Endometrium (tissue), 2 donors: ENCODE data around the gene LAMA2.
A peak's percentile ranks its signal among the peaks of the same experiment; 100 is the strongest.

Experiments used
- FAIRE-seq: peaks from 2 replicates; lab custom pipeline; 2012; peaks lifted over from hg19 to GRCh38; lab: Jason Lieb, UNC
- donor health status: control.
- donor health status: control.

Gene LAMA2

GRCh38 chr6:129309154-129309553, 426.2 kb downstream of the LAMA2 start:
- no peak for FAIRE-seq

DNA sequence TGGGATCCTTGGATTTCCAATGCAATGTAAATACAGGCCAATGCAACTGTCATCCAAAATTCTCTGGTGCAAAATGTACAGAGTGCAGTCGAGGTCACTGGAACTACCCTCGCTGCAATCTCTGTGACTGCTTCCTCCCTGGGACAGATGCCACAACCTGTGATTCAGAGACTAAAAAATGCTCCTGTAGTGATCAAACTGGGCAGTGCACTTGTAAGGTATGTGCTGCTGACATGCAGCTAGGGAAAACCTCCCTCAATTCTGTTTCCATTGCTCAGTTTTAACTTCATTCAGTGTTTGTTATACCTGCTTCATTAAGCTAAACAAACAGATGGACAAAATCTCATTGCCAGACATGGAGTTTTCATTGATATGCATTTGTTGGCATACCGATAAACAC, 429.9 kb downstream of the LAMA2 start:
- no peak for FAIRE-seq

DNA sequence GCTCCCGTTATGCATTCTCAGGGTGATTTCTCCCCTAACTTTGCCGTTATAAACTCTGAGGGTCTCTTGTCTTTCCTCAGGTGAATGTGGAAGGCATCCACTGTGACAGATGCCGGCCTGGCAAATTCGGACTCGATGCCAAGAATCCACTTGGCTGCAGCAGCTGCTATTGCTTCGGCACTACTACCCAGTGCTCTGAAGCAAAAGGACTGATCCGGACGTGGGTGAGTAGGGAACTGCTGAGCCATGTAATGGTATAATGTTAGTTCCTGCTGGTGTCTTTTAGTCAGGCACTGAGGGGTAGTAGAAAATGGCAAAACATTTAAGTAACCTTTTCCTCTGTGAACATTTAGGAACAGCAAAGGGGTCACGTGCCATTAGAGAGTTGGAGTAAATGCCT, 431.6 kb downstream of the LAMA2 start:
- no peak for FAIRE-seq

DNA sequence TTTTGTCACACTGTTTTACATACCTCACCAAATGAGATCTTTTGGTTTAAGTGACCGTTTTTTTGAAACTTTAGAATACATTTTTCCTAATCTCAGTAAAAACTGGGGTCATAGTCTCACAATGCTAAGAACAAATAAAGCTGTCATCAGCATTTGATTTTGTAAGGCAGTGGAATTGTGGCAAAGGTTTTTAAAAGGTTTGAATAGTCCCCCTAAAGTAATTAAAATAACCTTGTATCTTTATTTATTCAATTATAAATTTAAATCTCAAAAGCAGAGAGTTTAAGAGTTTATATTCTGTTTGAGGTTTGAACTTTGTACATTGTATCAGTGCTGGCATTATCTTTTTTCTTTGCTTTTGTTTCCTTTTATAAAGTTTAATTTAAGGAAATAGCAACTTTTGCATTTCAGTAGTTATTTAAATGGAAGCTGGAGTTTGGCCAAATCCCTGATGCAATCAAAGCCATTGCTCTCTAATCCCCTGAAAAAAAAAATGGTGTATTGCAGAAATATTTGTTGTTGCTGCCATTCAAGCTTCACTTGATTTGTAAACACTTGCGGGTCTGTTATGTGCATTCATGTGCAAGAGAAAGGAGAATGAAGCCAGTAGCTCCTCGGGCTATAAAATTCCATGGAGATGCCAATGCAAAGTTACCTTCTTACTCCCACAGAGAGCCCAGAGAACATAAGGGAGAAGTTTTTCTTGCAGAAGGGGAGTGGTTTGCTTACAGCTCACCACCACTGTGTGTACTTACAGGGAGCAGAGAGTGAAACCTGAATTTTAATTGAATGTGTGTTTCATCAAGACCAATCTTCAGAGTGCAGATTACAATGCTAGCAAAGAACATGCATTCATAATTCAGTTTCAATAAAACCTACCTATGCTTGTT, 435.2 kb downstream of the LAMA2 start:
- FAIRE-seq, result no peak

DNA sequence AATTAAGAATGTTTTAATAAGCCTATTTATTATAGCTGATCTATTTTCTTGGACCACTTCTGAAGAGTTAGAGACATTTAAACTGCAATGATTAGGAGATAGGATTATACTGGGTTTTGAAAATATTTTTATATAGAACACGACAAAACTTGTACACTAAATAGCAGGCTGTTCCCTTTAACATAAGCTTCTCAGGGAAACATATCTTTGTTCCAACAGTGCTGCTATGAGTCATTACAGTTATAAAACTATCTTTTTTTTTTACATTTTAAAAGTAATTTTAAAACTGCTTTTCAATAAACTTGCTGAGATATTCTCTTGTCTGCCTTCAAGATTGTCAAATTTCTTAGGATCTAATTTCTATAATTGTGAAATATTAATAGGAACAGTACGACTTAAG, 438.0 kb downstream of the LAMA2 start:
- no peak for FAIRE-seq

DNA sequence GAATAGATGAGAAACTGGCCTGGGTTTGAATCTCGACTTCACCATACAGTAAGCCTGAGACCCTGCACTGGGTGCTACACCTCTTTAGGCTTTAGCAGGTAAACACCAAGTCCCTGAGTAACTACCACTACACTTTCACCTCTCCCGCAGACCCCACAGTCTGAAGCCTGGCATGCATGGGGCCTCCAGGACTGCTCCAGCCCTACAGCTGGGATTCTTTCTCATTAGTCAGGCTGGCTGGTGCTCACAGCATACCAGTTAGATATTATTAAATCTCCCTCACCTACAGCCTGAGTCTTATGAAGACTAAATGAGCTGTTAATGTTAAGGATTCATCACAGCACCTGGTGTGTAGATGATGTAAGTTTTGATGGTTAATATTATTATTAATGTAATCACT, 438.4 kb downstream of the LAMA2 start:
- no peak for FAIRE-seq

DNA sequence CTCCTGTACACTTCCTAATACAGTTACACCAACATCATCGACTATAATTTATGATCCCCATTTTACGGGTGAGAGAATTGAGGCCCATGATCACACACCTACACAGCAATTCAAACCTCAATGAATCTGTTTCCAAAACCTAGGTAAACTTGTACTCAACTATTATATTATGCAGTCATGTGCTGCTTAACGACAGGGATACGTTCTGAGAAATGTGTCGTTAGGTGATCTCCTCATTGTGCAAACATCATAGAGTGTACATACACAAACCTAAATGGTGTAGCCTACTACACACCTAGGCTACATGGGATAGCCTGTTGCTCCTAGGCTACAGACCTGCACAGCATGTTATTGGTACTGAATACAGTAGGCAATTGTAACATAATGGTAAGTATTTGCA, 441.4 kb downstream of the LAMA2 start:
- FAIRE-seq, result no peak

GRCh38 chr6:129329678-129330077, 446.7 kb downstream of the LAMA2 start:
- no peak for FAIRE-seq

- FAIRE-seq, result no peak
These were observed 448.7 kb downstream of the LAMA2 start for GRCh38 chr6:129331450-129332138.

DNA sequence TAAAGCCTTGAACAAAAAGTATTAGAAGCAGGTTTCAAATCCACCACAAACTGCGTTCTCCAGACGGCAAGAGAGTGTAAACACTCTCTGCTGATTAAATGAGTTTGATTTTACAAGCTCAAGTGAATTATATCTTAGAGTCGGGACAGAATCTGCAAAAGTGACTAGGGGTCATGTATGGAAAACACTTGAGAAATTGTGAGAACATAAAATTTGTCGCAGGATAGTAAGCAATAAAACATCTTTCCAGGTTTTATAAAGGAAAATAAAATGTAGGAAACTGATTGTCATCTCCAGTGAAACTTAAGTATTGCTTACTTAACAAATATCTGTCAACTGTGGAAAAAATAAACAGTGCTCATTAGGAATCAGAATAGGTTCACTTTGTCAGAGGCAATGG, 452.9 kb downstream of the LAMA2 start:
- no peak for FAIRE-seq

DNA sequence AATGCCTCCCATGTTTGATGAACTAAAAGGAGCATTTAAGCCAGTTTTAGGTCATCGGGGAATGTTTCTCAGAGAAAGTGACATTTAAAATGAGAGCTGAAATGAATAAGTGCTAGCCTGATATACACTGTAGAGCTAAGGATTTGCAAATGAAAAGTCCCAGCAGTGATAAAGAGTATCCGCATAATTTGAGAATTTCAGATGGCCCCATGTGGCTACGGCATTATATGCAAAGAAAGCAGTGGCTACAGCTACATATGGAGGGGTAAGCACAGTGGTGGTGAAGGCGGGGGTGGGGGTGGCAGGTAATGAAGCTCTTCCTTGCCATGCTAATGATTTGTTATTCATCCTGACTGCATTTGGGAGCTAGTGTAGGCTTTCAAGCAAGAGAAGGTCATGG, 455.7 kb downstream of the LAMA2 start:
- FAIRE-seq, result no peak

- FAIRE-seq, result no peak
These were observed 458.0 kb downstream of the LAMA2 start for GRCh38 chr6:129340983-129341382.

- no peak for FAIRE-seq
These were observed 459.3 kb downstream of the LAMA2 start for GRCh38 chr6:129342243-129342642.

DNA sequence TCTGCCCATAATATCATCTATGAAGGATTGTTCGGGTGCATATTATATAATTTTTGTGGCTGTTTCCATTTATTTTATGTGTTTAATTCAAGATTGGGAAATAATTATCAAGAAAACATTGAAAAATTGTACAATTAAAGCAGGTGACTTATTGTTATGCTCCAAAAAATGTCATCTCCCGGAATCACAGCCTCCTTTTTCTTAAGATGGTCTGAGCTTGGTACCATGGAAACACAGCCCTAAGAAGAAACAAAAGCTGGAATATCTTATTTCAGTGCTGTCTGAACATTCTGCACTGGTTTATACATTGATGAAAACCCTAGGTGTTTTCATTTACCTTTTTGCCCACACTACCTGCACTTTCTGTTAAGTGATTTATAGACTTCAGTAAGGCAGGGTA, 459.9 kb downstream of the LAMA2 start:
- no peak for FAIRE-seq

- FAIRE-seq, result no peak
These were observed 461.4 kb downstream of the LAMA2 start for GRCh38 chr6:129344379-129344778.

DNA sequence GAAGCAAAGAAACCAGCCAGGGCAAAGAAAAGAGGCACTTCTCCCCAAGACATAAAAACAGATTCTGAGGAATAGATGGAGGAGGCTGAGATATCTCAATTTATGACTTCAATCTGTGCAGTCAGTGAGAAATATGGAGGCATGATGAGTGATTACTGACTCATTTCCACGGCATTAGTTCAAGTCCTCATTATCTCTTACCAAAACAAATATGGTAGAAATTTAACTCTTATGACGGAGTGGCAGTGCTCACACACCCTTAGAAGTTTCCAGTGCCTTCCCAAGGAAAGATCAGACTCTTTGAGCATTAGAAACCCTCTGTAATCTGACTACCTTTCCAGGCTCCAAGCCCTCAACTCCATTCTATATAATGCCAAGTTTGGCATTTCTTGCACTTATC, 463.0 kb downstream of the LAMA2 start:
- FAIRE-seq, result no peak

DNA sequence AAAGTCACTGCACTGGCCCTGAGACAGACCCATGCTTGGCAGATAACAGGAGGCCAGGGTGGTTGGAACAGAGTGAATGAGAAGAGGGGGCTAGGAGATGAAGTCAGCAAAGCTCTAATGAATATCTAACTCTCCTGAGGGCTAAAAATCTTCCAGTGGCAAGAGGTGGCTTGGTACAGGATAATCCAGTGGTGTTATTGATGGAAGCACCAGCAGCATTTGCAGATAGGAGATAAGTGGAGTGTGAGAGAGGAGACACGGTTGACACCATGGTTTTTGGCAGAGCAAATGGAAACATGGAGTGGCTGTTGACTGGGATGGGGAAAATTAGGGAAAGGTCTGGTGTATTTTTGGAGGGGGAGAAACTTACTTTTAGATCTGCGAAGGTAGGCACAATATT, 464.0 kb downstream of the LAMA2 start:
- FAIRE-seq, result no peak

DNA sequence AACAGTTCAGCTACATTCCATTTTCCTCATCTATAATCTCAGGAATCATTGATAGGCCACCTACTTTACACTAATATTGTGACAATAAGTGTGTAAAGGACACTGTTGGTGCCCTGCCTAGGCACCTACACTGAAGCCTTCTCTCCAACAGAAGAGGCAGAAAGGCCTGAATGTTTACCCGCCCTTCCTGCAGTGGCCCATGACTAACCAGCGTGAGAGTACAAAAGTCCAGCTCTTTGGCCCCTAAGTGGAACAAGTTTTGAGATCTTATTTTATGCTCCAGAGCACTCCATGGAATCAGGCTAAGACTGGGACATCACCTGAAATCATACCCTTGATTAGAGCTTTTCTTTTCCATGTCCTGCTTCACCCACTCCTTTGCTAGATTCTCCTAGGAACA, 467.3 kb downstream of the LAMA2 start:
- no peak for FAIRE-seq

- no peak for FAIRE-seq
These were observed 468.9 kb downstream of the LAMA2 start for GRCh38 chr6:129351807-129352206.

- no peak for FAIRE-seq
These were observed 470.1 kb downstream of the LAMA2 start for GRCh38 chr6:129353067-129353466.

DNA sequence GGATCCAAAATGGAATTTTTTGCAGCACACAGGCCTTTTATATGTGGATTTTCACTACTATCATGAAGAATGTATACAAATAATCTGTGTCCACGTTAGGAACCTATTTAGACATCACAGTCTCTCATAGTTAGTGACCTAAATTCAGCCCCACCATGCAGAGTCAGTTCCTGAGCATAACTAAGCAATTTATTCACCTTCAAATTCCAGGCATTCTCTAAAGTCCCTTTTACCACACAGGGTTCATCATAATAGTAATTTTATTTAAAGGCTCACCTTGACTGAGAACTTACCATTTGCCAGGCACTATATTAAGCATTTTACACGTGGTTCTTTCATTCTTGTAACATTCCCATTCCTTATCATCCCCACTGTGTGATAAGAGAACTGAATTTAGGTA, 473.2 kb downstream of the LAMA2 start:
- no peak for FAIRE-seq

DNA sequence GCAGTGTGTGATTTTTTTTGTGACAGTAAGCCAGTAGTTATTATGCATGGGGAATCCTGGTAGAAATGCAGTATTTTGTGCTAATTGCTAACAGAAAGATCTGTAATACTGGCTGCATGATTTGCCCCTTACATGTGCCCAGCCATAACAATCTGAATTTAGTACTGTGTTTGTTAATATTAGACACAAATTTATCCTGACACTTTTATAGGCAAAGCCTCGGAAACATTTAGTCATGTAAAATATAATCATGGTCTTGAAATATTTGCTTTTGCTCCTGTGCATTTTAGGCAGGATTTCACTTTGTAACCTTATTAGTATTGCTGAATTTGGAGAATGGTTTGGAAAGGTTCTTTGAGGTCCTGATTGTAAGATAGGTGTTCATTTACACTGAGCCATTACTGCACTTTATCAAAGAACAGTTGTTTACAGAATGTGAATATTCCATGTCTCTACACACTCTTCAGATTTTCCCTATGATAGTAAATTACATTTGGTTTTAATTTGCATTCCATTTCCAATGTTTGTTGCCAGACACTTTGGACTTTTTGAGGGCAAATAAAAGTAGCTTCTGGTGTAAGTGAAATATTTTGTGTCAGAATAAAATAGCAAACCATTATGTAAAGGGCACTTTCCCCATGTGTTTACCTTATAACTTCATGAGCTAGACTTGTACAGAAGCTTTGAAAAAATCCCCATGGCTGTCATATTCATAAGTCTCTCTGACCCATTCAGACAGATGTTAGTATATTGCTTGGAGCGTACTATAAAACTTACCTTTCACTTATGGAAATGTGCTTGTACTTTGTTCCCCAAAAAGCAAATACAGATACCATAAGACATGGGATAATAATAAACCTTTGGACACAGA, 477.1 kb downstream of the LAMA2 start:
- FAIRE-seq, result peak; percentile 65

- FAIRE-seq, result no peak
These were observed 477.7 kb downstream of the LAMA2 start for GRCh38 chr6:129360682-129360955.
